Thymus (tissue), 11 donors: ENCODE data around the gene ZDHHC14. TPM values are rescaled to one million over a fixed set of nuclear protein-coding genes. Genes with fewer than 3 reads are reported as not detected.

ENCODE experiments used
- DNase-seq, 9 donors: peaks; one replicate each; pipeline ENCODE4 v3.0.0-alpha.2; 2013; ENCODE audit warnings: low spot score in 9 of 9, low read depth in 6 of 9, missing footprints in 1 of 9
- H3K27ac ChIP-seq, 2 donors: one replicate each; pipeline ENCODE4 v1.5.1; 2013; ENCODE audit warnings: control low read depth in 1 of 2, low read depth in 1 of 2, low read length in 1 of 2, mild to moderate bottlenecking in 1 of 2, moderate library complexity in 1 of 2
- H3K27me3 ChIP-seq, 2 donors: one replicate each; pipeline ENCODE4 v1.5.1; 2013; ENCODE audit warnings: low read length in 1 of 2; ENCODE audit not compliant: control insufficient read depth in 2 of 2, insufficient read depth in 1 of 2
- H3K36me3 ChIP-seq, 2 donors: one replicate each; pipeline ENCODE4 v1.5.1; 2013; ENCODE audit warnings: low read length in 1 of 2, mild to moderate bottlenecking in 1 of 2, moderate library complexity in 1 of 2; ENCODE audit not compliant: control insufficient read depth in 2 of 2, insufficient read depth in 2 of 2
- H3K4me1 ChIP-seq, 2 donors: one replicate each; pipeline ENCODE4 v1.5.1; 2013; ENCODE audit warnings: low read length in 2 of 2; ENCODE audit not compliant: control insufficient read depth in 2 of 2, insufficient read depth in 2 of 2
- H3K4me3 ChIP-seq, 2 donors: one replicate each; pipeline ENCODE4 v1.5.1; 2013; ENCODE audit warnings: low read length in 2 of 2, control low read depth in 1 of 2, mild to moderate bottlenecking in 1 of 2
- H3K9me3 ChIP-seq, 2 donors: one replicate each; pipeline ENCODE4 v1.5.1; 2013; ENCODE audit warnings: low read length in 1 of 2, mild to moderate bottlenecking in 1 of 2; ENCODE audit not compliant: control insufficient read depth in 2 of 2, insufficient read depth in 1 of 2
- WGBS: extraction: QIAGEN DNeasy Blood & Tissue Kit; methylation state at CpG from one replicate; pipeline ENCODE4 v1.1.7; 2013; 5-methylcytosine and 5-hydroxymethylcytosine counted together
- polyA plus RNA-seq: library from polyadenylated mRNA; stranded (reverse); fragments of 200-250 nt; gene quantifications from one replicate; pipeline ENCODE4 v1.2.3, GENCODE V29; 2013
- total RNA-seq: library from RNA; stranded (reverse); fragments of 120-200 nt; gene quantifications from one replicate; pipeline ENCODE4 v1.2.4, GENCODE V29; 2013
- donor health status: healthy.

ZDHHC14 gene
- total and polyA plus RNA-seq, 2 donors: 3.4 to 7.5 TPM

GRCh38 chr6:157676241-157676640 lies 295.3 kb downstream of the ZDHHC14 start:
- 92% methylated on average over 7 of the region's 7 CpGs for WGBS
- Histone ChIP-seq H3K27me3 (peaks cover 0 to 2% of the 10 kb centered on the region in 2 donors), H3K27ac (no peak overlapping the region), H3K4me3 (no peak overlapping the region), H3K9me3 (no peaks in the 10 kb centered on the region), H3K4me1 (no peaks in the 10 kb centered on the region), H3K36me3 (no peaks in the 10 kb centered on the region)
- no peak for DNase-seq

- Histone ChIP-seq H3K27ac (no peak overlapping the region), H3K36me3 (no peaks in the 10 kb centered on the region), H3K9me3 (no peaks in the 10 kb centered on the region), H3K4me1 (no peaks in the 10 kb centered on the region), H3K4me3 (no peak overlapping the region), H3K27me3 (peaks cover 0 to 2% of the 10 kb centered on the region in 2 donors)
- DNase-seq: no peak
- WGBS: 96% methylated on average over 4 of the region's 4 CpGs
These were observed 296.2 kb downstream of the ZDHHC14 start for GRCh38 chr6:157677235-157677634.

GRCh38 chr6:157679605-157680580 lies 298.9 kb downstream of the ZDHHC14 start:
- Histone ChIP-seq H3K36me3 (no peaks in the 10 kb centered on the region), H3K9me3 (no peaks in the 10 kb centered on the region), H3K4me1 (no peaks in the 10 kb centered on the region), H3K4me3 (no peak overlapping the region), H3K27me3 (peaks cover 0 to 2% of the 10 kb centered on the region in 2 donors), H3K27ac (no peak overlapping the region)
- DNase-seq: no peak
- 96% methylated on average over 8 of the region's 8 CpGs for WGBS

- H3K27me3 ChIP-seq: peaks cover 0 to 2% of the 10 kb centered on the region in 2 donors
- no peaks in the 10 kb centered on the region for H3K36me3 ChIP-seq
- H3K4me3 ChIP-seq: no peak overlapping the region
- no peaks in the 10 kb centered on the region for H3K9me3 ChIP-seq
- WGBS: 89% methylated on average over 18 of the region's 18 CpGs
- H3K27ac ChIP-seq: no peak overlapping the region
- H3K4me1 ChIP-seq: no peaks in the 10 kb centered on the region
- DNase-seq: no peak
These were observed 300.2 kb downstream of the ZDHHC14 start for GRCh38 chr6:157681041-157681650.

- DNase-seq: no peak
- peaks cover 0 to 2% of the 10 kb centered on the region in 2 donors for H3K27me3 ChIP-seq
- no peak overlapping the region for H3K4me3 ChIP-seq
- 91% methylated on average over 7 of the region's 7 CpGs for WGBS
- H3K36me3 ChIP-seq: no peaks in the 10 kb centered on the region
- H3K4me1 ChIP-seq: no peaks in the 10 kb centered on the region
- no peak overlapping the region for H3K27ac ChIP-seq
- H3K9me3 ChIP-seq: no peaks in the 10 kb centered on the region
These were observed 302.0 kb downstream of the ZDHHC14 start for GRCh38 chr6:157682856-157683481.

GRCh38 chr6:157683707-157684106 lies 302.7 kb downstream of the ZDHHC14 start:
- Histone ChIP-seq H3K27ac (no peak overlapping the region), H3K4me1 (no peaks in the 10 kb centered on the region), H3K4me3 (no peak overlapping the region), H3K27me3 (peaks cover 0 to 2% of the 10 kb centered on the region in 2 donors), H3K36me3 (no peaks in the 10 kb centered on the region), H3K9me3 (no peaks in the 10 kb centered on the region)
- no peak for DNase-seq
- WGBS: 96% methylated on average over 8 of the region's 8 CpGs

GRCh38 chr6:157684620-157685299 lies 303.8 kb downstream of the ZDHHC14 start:
- 87% methylated on average over 12 of the region's 12 CpGs for WGBS

GRCh38 chr6:157685596-157686280 lies 304.7 kb downstream of the ZDHHC14 start:
- DNase-seq: no peak
- H3K27ac ChIP-seq: no peak overlapping the region
- 96% methylated on average over 10 of the region's 10 CpGs for WGBS
- H3K4me1 ChIP-seq: no peaks in the 10 kb centered on the region
- H3K9me3 ChIP-seq: no peaks in the 10 kb centered on the region
- H3K36me3 ChIP-seq: no peaks in the 10 kb centered on the region
- no peak overlapping the region for H3K4me3 ChIP-seq
- H3K27me3 ChIP-seq: no peaks in the 10 kb centered on the region

More at GRCh38 chr6:157684620-157685299, 303.8 kb downstream of the ZDHHC14 start:
- Histone ChIP-seq H3K9me3 (no peaks in the 10 kb centered on the region), H3K36me3 (no peaks in the 10 kb centered on the region), H3K27ac (no peak overlapping the region), H3K4me3 (no peak overlapping the region), H3K4me1 (no peaks in the 10 kb centered on the region), H3K27me3 (no peaks in the 10 kb centered on the region)
- DNase-seq: no peak
